Hematopoietic multipotent progenitor cell (in vitro differentiated cells): ENCODE data around the gene RALGPS2. TPM values are rescaled to one million over a fixed set of nuclear protein-coding genes. Genes with fewer than 3 reads are reported as not detected.

Experiments used
- DNase-seq, 3 donors: peaks; one replicate each; pipeline ENCODE4 v3.0.0-alpha.2; 2011 to 2015; ENCODE audit warnings: low read depth in 2 of 3, low spot score in 2 of 3
- small RNA-seq: library from RNA; depleted of rRNA; stranded (forward); fragments of <200 nt; gene quantifications from one replicate; pipeline ENCODE3, GENCODE V24; 2012
- total RNA-seq: library from RNA; depleted of rRNA; stranded (reverse); fragments of >200 nt; gene quantifications from one replicate; pipeline ENCODE4 v1.2.3, GENCODE V29; 2012

The RALGPS2 gene
- total RNA-seq, 1 donor: 15.9 TPM

GRCh38 chr1:178959543-178960460 is 234.8 kb downstream of the RALGPS2 start:
- no peak for DNase-seq

GRCh38 chr1:178960482-178961240 is 235.6 kb downstream of the RALGPS2 start:
- no peak for DNase-seq

- DNase-seq: no peak
Measured at GRCh38 chr1:178961331-178961730, 236.3 kb downstream of the RALGPS2 start.

GRCh38 chr1:178961868-178962267 is 236.8 kb downstream of the RALGPS2 start:
- DNase-seq: no peak

- DNase-seq: no peak
Measured at GRCh38 chr1:178962853-178963711, 238.0 kb downstream of the RALGPS2 start.

- no peak for DNase-seq
Measured at GRCh38 chr1:178964469-178965330, 239.7 kb downstream of the RALGPS2 start.

GRCh38 chr1:178966312-178966711 is 241.3 kb downstream of the RALGPS2 start:
- DNase-seq: no peak

GRCh38 chr1:178969226-178969987 is 244.4 kb downstream of the RALGPS2 start:
- DNase-seq: no peak

GRCh38 chr1:178970184-178970583 is 245.1 kb downstream of the RALGPS2 start:
- DNase-seq: no peak

Small RNA genes lying within 50 kb of the gene (small RNA-seq; reads per million reads assigned to genes)
- not detected for gene MIR4424
- gene RF00092: not detected

Other genes starting within 250 kb of the RALGPS2 start
- 0.54 TPM for gene CLEC20A, start 228.3 kb upstream of the RALGPS2 start, total RNA-seq
- gene TEX35, start 212.1 kb upstream of the RALGPS2 start, total RNA-seq: not detected
- not detected for gene ANGPTL1, start 145.8 kb downstream of the RALGPS2 start, total RNA-seq